GM23338 (cell line): Measurements from ENCODE around the gene EXOC4. TPM values are rescaled to one million over a fixed set of nuclear protein-coding genes. Genes with fewer than 3 reads are reported as not detected.

Experiments used
- ATAC-seq: fragments of 200-7000 bp; cut with Tn5 transposase; 3 replicates; pipeline ENCODE4 v1.9.1; 2020
- DNase-seq: peaks from one replicate; pipeline ENCODE4 v3.0.0-alpha.2; 2015; ENCODE audit warnings: low spot score
- H2AFZ ChIP-seq: fragments of 200-600 bp; sonication (generic); 2 replicates; pipeline ENCODE4 v1.8.0; 2016; ENCODE audit warnings: antibody characterized with exemption, mild to moderate bottlenecking, moderate library complexity
- H3F3A ChIP-seq: fragments of 200-600 bp; sonication (generic); replicated peaks from 2 replicates; pipeline ENCODE4 v1.8.0; 2017; ENCODE audit warnings: antibody characterized with exemption, mixed run types, low read depth
- H3K27ac ChIP-seq: fragments of 200-600 bp; sonication (generic); 2 replicates; pipeline ENCODE4 v1.6.1; 2016; ENCODE audit warnings: low read depth
- H3K27me3 ChIP-seq: fragments of 200-600 bp; sonication (generic); 2 replicates; pipeline ENCODE4 v1.8.0; 2016; ENCODE audit warnings: mild to moderate bottlenecking, mixed run types, moderate library complexity; ENCODE audit not compliant: insufficient read depth
- H3K36me3 ChIP-seq: fragments of 200-600 bp; sonication (generic); 2 replicates; pipeline ENCODE4 v1.8.0; 2016; ENCODE audit warnings: mild to moderate bottlenecking; ENCODE audit not compliant: insufficient read depth
- H3K4me1 ChIP-seq: fragments of 200-600 bp; sonication (generic); 2 replicates; pipeline ENCODE4 v1.8.0; 2016; ENCODE audit warnings: mild to moderate bottlenecking, moderate library complexity; ENCODE audit not compliant: insufficient read depth
- H3K4me2 ChIP-seq: fragments of 200-600 bp; sonication (generic); 2 replicates; pipeline ENCODE4 v1.7.1; 2017; ENCODE audit warnings: mixed run types
- H3K4me3 ChIP-seq: fragments of 200-600 bp; sonication (generic); 2 replicates; pipeline ENCODE4 v1.6.1; 2016; ENCODE audit warnings: mixed run types
- H3K79me2 ChIP-seq: fragments of 200-600 bp; sonication (generic); replicated peaks from 2 replicates; pipeline ENCODE4 v1.8.0; 2017; ENCODE audit warnings: mild to moderate bottlenecking; ENCODE audit not compliant: insufficient read depth
- H3K9me2 ChIP-seq: fragments of 200-600 bp; sonication (generic); 2 replicates; pipeline ENCODE4 v1.8.0; 2017; ENCODE audit not compliant: insufficient read depth
- H4K20me1 ChIP-seq: fragments of 200-600 bp; sonication (generic); replicated peaks from 2 replicates; pipeline ENCODE4 v1.8.0; 2017; ENCODE audit warnings: mild to moderate bottlenecking; ENCODE audit not compliant: insufficient read depth
- H3K27ac Mint-ChIP-seq: 2 replicates; pipeline ENCODE4 v1.8.0; 2020; ENCODE audit warnings: inconsistent platforms, mild to moderate bottlenecking, moderate library complexity, mixed read lengths
- H3K27me3 Mint-ChIP-seq: 3 replicates; pipeline ENCODE4 v1.8.0; 2022; ENCODE audit warnings: low read depth, mild to moderate bottlenecking, moderate library complexity, mixed read lengths, inconsistent platforms; ENCODE audit not compliant: insufficient read depth, poor library complexity
- H3K36me3 Mint-ChIP-seq: 3 replicates; pipeline ENCODE4 v1.8.0; 2021; ENCODE audit warnings: low read depth, mild to moderate bottlenecking, inconsistent platforms, moderate library complexity, mixed read lengths
- H3K4me1 Mint-ChIP-seq: 3 replicates; pipeline ENCODE4 v1.8.0; 2020; ENCODE audit warnings: mild to moderate bottlenecking, inconsistent platforms, mixed read lengths
- H3K4me3 Mint-ChIP-seq: 3 replicates; pipeline ENCODE4 v1.8.0; 2021; ENCODE audit warnings: moderate library complexity, mild to moderate bottlenecking, inconsistent platforms, mixed read lengths
- H3K9me3 Mint-ChIP-seq: 3 replicates; pipeline ENCODE4 v1.8.0; 2020; ENCODE audit warnings: moderate library complexity, mild to moderate bottlenecking, inconsistent platforms, mixed read lengths
- CREB1 ChIP-seq: fragments of 250-450 bp; sonication (Bioruptor Pico); IDR thresholded peaks from 2 replicates; pipeline ENCODE4 v1.5.0; 2020; ENCODE audit warnings: low read depth, mild to moderate bottlenecking, moderate library complexity
- CTCF ChIP-seq, 2 experiments: fragments of 200-600 bp in 1 of 2; sonication (generic) in 1 of 2; conservative IDR thresholded peaks; 2 replicates each; pipeline versions ENCODE4 v1.5.1 to v1.6.1; 2016 to 2017; ENCODE audit warnings: antibody characterized with exemption in 2 of 2, low read depth in 2 of 2, mild to moderate bottlenecking in 2 of 2, moderate library complexity in 1 of 2
- ETS1 ChIP-seq: IDR thresholded peaks from 2 replicates; pipeline ENCODE4 v1.6.1; 2016; ENCODE audit warnings: antibody characterized with exemption
- EZH2 ChIP-seq: fragments of 200-600 bp; sonication (generic); IDR thresholded peaks from one replicate; pipeline ENCODE4 v1.8.0; 2017; ENCODE audit warnings: antibody characterized with exemption, mild to moderate bottlenecking, low read depth; ENCODE audit not compliant: unreplicated experiment
- JUNB ChIP-seq: IDR thresholded peaks from one replicate; pipeline ENCODE4 v1.6.1; 2016; ENCODE audit warnings: antibody characterized with exemption; ENCODE audit not compliant: unreplicated experiment
- REST ChIP-seq: IDR thresholded peaks from one replicate; pipeline ENCODE4 v1.6.1; 2018; ENCODE audit warnings: antibody characterized with exemption; ENCODE audit not compliant: unreplicated experiment
- STAT1 ChIP-seq: IDR thresholded peaks from one replicate; pipeline ENCODE4 v1.6.1; 2016; ENCODE audit warnings: antibody characterized with exemption; ENCODE audit not compliant: unreplicated experiment
- ZNF114 ChIP-seq: fragments of 250-450 bp; sonication (Bioruptor Pico); IDR thresholded peaks from 2 replicates; pipeline ENCODE4 v1.5.0; 2020; ENCODE audit warnings: mild to moderate bottlenecking, moderate library complexity
- ZNF331 ChIP-seq: fragments of 250-450 bp; sonication (Bioruptor Pico); IDR thresholded peaks from 2 replicates; pipeline ENCODE4 v1.5.0; 2020; ENCODE audit warnings: low read depth, mild to moderate bottlenecking, moderate library complexity
- polyA plus RNA-seq: library from polyadenylated mRNA; unstranded; fragments of >200 nt; fragmentation: Nextera tagmentation; extraction: Ambion mirVana; gene quantifications from 2 replicates; pipeline ENCODE4 v1.2.1, GENCODE V29; 2016
- total RNA-seq: library from RNA; depleted of rRNA; stranded (reverse); fragments of >200 nt; shearing (Covaris generic); gene quantifications from 2 replicates; pipeline ENCODE4 v1.2.3, GENCODE V29; 2014

The EXOC4 gene
- total and polyA plus RNA-seq, 2 experiments from 2014 or later: 37.5 to 52.7 TPM

- TF ChIP-seq CREB1 (no peak), REST (no peak)
Measured at GRCh38 chr7:133919810-133920209, 666.9 kb downstream of the EXOC4 start (continued).

- no peak for ATAC-seq
- Histone ChIP-seq H3K36me3 (no peaks in the 10 kb centered on the region), H3K4me3 (no peak overlapping the region), H3F3A (no peaks in the 10 kb centered on the region), H3K27me3 (no peaks in the 10 kb centered on the region), H3K4me2 (no peak overlapping the region), H3K4me1 (0 out of 2 replicates have a peak, but pooled peaks cover 4% of the 10 kb centered on the region), H3K79me2 (no peaks in the 10 kb centered on the region), H3K9me2 (no peaks in the 10 kb centered on the region), H3K27ac (no peak overlapping the region), H2AFZ (no peak overlapping the region), H4K20me1 (no peaks in the 10 kb centered on the region; the same call in 1 of the 2 replicates)
- DNase-seq: no peak
- Mint-ChIP-seq H3K36me3 (peaks cover 19% of the 10 kb centered on the region), H3K27me3 (peaks cover 6% of the 10 kb centered on the region), H3K27ac (no peak overlapping the region), H3K9me3 (peaks cover 8% of the 10 kb centered on the region; the same call in 2 of the 3 replicates), H3K4me1 (peaks cover 4% of the 10 kb centered on the region; the same call in 2 of the 3 replicates), H3K4me3 (no peak overlapping the region)
- TF ChIP-seq REST (no peak), STAT1 (no peak), ZNF331 (CRISPR knock-in tag) (no peak), EZH2 (no peak), CTCF (conservative IDR thresholded peaks at IDR 0.05; ENCODE audit: low read depth in 2 of 2) (no peak), ZNF114 (CRISPR knock-in tag) (no peak), JUNB (no peak), ETS1 (no peak)
Measured at GRCh38 chr7:133921635-133922182, 668.8 kb downstream of the EXOC4 start.
